Measurements from ENCODE around the gene TBCD.

GRCh38 chr17:82927311-82927660 lies 175.4 kb downstream of the TBCD start:
- TF ChIP-seq POLR2AphosphoS5 (IDR thresholded peaks at IDR 0.05; ENCODE audit: borderline replicate concordance, low read depth, low read length) (no peak), EZH2 (IDR thresholded peaks at IDR 0.05) (no peak), FOXP2 (optimal IDR thresholded peaks at IDR 0.05; ENCODE audit: control extremely low read depth, extremely low read length, insufficient read depth) (no peak)
